A673 (cell line): ENCODE results near the gene SEPHS2. TPM values are rescaled to one million over a fixed set of nuclear protein-coding genes. Genes with fewer than 3 reads are reported as not detected.
"Not testable (repeated sequence)": the region's sequence is repeated elsewhere in the genome, so short reads cannot be mapped to it uniquely, and the experiment has no call there.

ENCODE experiments used
- BruUV-seq: library from RNA; stranded (reverse); fragments of 400-500 nt; replicated peaks from 2 replicates; lab custom pipeline; 2021; lab: Mats Ljungman, UMichigan
- CTCF ChIA-PET: fragments of 300-600 bp; sonication (Branson Sonifier 250); formaldehyde crosslinking; loops from one replicate; lab custom pipeline; 2022; ENCODE audit warnings: antibody characterized with exemption; lab: Charles Lee
- POLR2A ChIA-PET: fragments of 300-600 bp; sonication (Branson Sonifier 250); formaldehyde crosslinking; loops from one replicate; lab custom pipeline; 2022; ENCODE audit warnings: antibody characterized with exemption; ENCODE audit not compliant: low non-redundant PET; lab: Charles Lee
- DNase-seq: peaks from one replicate; pipeline ENCODE4 v3.0.0-alpha.2; 2015; ENCODE audit warnings: low spot score
- H3K27ac ChIP-seq: fragments of 200-600 bp; sonication (generic); 2 replicates; pipeline ENCODE4 v1.5.1; 2016; ENCODE audit warnings: mixed run types, low read depth, mild to moderate bottlenecking, mixed read lengths, antibody characterized with exemption, low read length; ENCODE audit not compliant: poor library complexity, severe bottlenecking
- H3K27me3 ChIP-seq: fragments of 200-600 bp; sonication (generic); replicated peaks from 2 replicates; pipeline ENCODE4 v1.6.1; 2017; ENCODE audit warnings: mixed run types, low read depth, mild to moderate bottlenecking, mixed read lengths, antibody characterized with exemption, low read length; ENCODE audit not compliant: insufficient read depth, poor library complexity
- H3K36me3 ChIP-seq: fragments of 200-600 bp; sonication (generic); 2 replicates; pipeline ENCODE4 v1.6.1; 2016; ENCODE audit warnings: mixed run types, mild to moderate bottlenecking, mixed read lengths, antibody characterized with exemption, low read length; ENCODE audit not compliant: insufficient read depth, poor library complexity, severe bottlenecking
- H3K4me1 ChIP-seq: fragments of 200-600 bp; sonication (generic); 2 replicates; pipeline ENCODE4 v1.6.1; 2017; ENCODE audit warnings: mixed run types, mild to moderate bottlenecking, mixed read lengths, antibody characterized with exemption, low read length; ENCODE audit not compliant: insufficient read depth, poor library complexity, severe bottlenecking
- H3K4me3 ChIP-seq: fragments of 200-600 bp; sonication (generic); 2 replicates; pipeline ENCODE4 v1.5.1; 2016; ENCODE audit warnings: low read depth, mixed run types, mild to moderate bottlenecking, mixed read lengths, low read length; ENCODE audit not compliant: poor library complexity, severe bottlenecking
- H3K9me3 ChIP-seq: fragments of 200-600 bp; sonication (generic); 2 replicates; pipeline ENCODE4 v1.6.1; 2016; ENCODE audit warnings: mixed run types, low read depth, mild to moderate bottlenecking, mixed read lengths, antibody characterized with exemption, low read length; ENCODE audit not compliant: poor library complexity, severe bottlenecking
- EZH2 ChIP-seq: fragments of 200-600 bp; sonication (generic); IDR thresholded peaks from 2 replicates; pipeline ENCODE4 v1.6.1; 2017; ENCODE audit warnings: borderline replicate concordance, low read depth, mild to moderate bottlenecking, mixed read lengths, antibody characterized with exemption, low read length; ENCODE audit not compliant: poor library complexity, severe bottlenecking
- intact Hi-C: fragments of 100-400 bp; cut with micrococcal nuclease; formaldehyde crosslinking; loops from one replicate; pipeline ENCODE4 v1.10.0; 2022; ENCODE audit not compliant: unreplicated experiment
- total RNA-seq: library from RNA; stranded (reverse); gene quantifications from 2 replicates; pipeline ENCODE4 v1.2.3, GENCODE V29; 2021
- TF ChIP-seq, protein P1 (sequence below): fragments of 300-800, 200-600 bp; sonication (generic); conservative IDR thresholded peaks from 2 replicates; pipeline ENCODE4 v1.5.1; 2017; ENCODE audit warnings: low read depth, mild to moderate bottlenecking, antibody characterized with exemption, low read length, moderate library complexity, mixed read lengths

The SEPHS2 gene
- total RNA-seq, 1 experiment from 2014 or later: 54.2 TPM

DNA sequence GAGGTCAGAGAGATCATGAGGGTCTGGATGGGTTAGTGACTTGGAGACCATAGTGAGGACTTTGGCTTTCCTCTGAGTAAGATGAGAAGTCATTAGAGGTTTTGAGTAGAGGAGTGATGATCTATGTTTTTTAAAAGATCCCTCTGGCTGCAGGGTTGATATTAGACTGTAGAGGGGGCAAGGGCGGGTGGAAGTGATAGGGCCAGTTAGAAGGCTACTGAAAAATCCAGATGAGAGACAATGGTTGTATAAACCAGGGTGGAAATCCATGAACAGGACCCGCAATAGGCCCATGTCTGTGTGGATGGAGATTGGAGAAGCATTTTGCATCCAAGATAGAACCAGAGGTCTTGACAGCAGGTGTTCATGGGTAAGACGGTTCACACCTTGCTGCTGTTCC is 36.7 kb upstream of the SEPHS2 start:
- ChIA-PET CTCF (no interaction called here), POLR2A (no interaction called here)
- no peaks in the 10 kb centered on the region for H3K36me3 ChIP-seq
- no TSS peak for BruUV-seq
- H3K27ac ChIP-seq: no peak overlapping the region
- no peaks in the 10 kb centered on the region for H3K27me3 ChIP-seq
- no peak overlapping the region for H3K4me3 ChIP-seq
- no peaks in the 10 kb centered on the region for H3K4me1 ChIP-seq
- intact Hi-C loops: no loop called here
- TF ChIP-seq, protein P1, sequence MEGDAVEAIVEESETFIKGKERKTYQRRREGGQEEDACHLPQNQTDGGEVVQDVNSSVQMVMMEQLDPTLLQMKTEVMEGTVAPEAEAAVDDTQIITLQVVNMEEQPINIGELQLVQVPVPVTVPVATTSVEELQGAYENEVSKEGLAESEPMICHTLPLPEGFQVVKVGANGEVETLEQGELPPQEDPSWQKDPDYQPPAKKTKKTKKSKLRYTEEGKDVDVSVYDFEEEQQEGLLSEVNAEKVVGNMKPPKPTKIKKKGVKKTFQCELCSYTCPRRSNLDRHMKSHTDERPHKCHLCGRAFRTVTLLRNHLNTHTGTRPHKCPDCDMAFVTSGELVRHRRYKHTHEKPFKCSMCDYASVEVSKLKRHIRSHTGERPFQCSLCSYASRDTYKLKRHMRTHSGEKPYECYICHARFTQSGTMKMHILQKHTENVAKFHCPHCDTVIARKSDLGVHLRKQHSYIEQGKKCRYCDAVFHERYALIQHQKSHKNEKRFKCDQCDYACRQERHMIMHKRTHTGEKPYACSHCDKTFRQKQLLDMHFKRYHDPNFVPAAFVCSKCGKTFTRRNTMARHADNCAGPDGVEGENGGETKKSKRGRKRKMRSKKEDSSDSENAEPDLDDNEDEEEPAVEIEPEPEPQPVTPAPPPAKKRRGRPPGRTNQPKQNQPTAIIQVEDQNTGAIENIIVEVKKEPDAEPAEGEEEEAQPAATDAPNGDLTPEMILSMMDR: 0 out of 2 replicates have a peak, but pooled peaks have one; percentile 32
- no peak for TF ChIP-seq EZH2
- no peaks in the 10 kb centered on the region for H3K9me3 ChIP-seq
- DNase-seq: no peak

DNA sequence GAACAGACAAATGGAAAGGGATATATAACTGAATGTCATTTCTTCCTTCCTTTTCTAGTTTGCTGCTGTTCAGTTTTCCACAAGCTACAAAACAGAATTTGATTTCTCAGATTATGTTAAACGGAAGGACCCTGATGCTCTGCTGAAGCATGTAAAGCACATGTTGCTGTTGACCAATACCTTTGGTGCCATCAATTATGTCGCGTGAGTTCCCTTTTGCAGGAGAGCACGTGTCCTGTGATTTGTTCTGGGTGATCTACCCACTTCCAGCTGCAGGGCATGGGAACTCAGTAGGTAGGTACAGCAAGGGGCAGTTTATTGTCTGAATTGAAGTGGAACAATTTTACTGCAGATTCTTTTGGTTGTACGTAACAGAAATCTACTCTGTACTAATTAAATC is 35.7 kb upstream of the SEPHS2 start:
- CTCF ChIA-PET: interaction anchor here (0.6 kb wide), 1 partner anchor 1509 kb away, joined by 7 read pairs; no protein-coding TSS in a partner anchor

DNA sequence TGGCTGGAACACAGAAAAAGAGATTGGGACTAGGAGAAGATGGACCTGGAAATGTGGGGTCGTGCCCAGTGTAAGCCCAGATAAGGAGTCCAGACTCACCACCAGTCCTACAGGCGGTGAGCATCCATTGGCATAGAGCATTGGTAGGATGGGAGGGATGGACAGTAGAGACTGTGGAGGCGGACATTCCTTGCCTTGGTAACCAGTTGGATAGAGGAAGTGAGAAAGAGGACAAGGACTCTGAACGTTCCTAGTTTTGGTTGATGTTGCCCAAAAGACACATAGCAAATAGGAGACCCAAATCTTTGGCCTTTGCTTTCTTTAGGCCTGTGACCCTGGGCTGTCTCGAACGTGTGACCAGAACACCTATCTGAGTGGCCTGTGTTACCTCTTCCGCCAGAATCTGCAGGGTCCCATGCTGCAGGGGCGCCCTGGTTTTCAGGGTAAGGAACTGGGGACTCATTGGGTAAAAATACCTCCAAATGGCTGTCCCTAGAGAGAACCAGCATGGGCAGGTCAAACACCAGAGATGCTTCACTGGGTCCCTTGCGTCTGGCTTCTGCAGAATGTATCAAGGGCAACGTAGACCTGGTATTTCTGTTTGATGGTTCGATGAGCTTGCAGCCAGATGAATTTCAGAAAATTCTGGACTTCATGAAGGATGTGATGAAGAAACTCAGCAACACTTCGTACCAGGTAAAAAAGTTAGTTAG is 33.2 kb upstream of the SEPHS2 start:
- Histone ChIP-seq H3K36me3 (no peaks in the 10 kb centered on the region), H3K9me3 (no peaks in the 10 kb centered on the region), H3K4me3 (no peak overlapping the region), H3K27me3 (no peaks in the 10 kb centered on the region), H3K4me1 (no peaks in the 10 kb centered on the region), H3K27ac (no peak overlapping the region)
- intact Hi-C loops: no loop called here
- POLR2A ChIA-PET: interaction anchor here (0.6 kb wide), 1 partner anchor 141 kb away, joined by 3 read pairs; no protein-coding TSS in a partner anchor
- CTCF ChIA-PET: no interaction called here
- DNase-seq: no peak
- TF ChIP-seq, protein P1: no peak
- TF ChIP-seq EZH2: no peak
- no TSS peak for BruUV-seq

More for the DNA sequence above, 35.7 kb upstream of the SEPHS2 start:
- Histone ChIP-seq H3K27ac (no peak overlapping the region), H3K36me3 (no peaks in the 10 kb centered on the region), H3K4me3 (no peak overlapping the region), H3K27me3 (no peaks in the 10 kb centered on the region), H3K9me3 (no peaks in the 10 kb centered on the region), H3K4me1 (no peaks in the 10 kb centered on the region)
- no TSS peak for BruUV-seq
- no peak for TF ChIP-seq EZH2
- TF ChIP-seq, protein P1: no peak
- intact Hi-C loops: no loop called here
- no peak for DNase-seq
- POLR2A ChIA-PET: no interaction called here

DNA sequence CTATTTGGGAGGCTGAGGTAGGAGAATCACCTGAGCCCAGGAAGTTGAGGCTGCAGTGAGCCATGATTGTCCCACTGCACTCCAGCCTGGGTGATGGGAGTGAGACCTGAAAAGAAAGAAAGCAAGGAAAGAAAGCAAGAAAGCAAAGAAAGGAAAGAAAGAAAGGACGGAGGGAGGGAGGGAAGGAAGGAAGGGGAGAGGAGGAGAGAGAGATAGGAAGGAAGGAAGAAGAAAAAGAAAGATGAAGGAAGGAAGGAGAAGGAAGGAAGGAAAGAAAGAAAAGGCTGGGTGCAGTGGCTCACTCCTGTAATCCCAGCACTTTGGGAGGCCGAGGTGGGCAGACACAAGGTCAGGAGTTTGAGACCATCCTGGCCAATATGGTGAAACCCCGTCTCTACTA is 32.1 kb upstream of the SEPHS2 start:
- POLR2A ChIA-PET, intact Hi-C loops, H3K27me3 ChIP-seq, CTCF ChIA-PET, H3K27ac ChIP-seq, H3K4me1 ChIP-seq, BruUV-seq, DNase-seq, H3K9me3 ChIP-seq, H3K36me3 ChIP-seq, H3K4me3 ChIP-seq: not testable (repeated sequence)
